GM19372 (cell line): ENCODE measurements around the gene SYT6.

Experiments
- ATAC-seq: cut with Tn5 transposase; IDR thresholded peaks from one replicate; pipeline ENCODE4 v1.9.1; 2021; ENCODE audit warnings: mild to moderate bottlenecking, low read depth, moderate library complexity; ENCODE audit not compliant: unreplicated experiment

SYT6 gene

DNA sequence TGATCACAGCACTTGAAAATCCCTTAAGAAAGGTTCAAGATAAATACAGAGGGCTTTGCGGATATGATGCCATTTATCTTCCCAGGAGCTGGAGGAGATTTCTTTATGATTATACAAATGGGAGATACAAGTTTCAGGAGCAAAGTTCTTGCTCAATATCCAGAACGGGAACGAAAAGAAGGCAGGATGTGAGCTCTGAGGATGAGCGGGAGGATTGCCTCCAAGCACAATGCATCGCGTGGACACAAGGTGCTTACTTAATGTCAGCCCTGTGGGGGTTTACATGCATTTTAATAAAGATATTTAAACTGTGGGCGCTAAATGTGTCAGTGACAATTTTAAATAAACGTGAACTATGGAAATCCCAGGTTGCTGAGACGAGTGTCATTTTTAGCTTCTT is 59.0 kb downstream of the SYT6 start:
- no peak for ATAC-seq

- ATAC-seq, result no peak
Measured at GRCh38 chr1:114094363-114094634, 59.4 kb downstream of the SYT6 start.

GRCh38 chr1:114093624-114094362 is 59.9 kb downstream of the SYT6 start:
- ATAC-seq, result no peak

GRCh38 chr1:114092186-114093062 is 61.2 kb downstream of the SYT6 start:
- no peak for ATAC-seq

DNA sequence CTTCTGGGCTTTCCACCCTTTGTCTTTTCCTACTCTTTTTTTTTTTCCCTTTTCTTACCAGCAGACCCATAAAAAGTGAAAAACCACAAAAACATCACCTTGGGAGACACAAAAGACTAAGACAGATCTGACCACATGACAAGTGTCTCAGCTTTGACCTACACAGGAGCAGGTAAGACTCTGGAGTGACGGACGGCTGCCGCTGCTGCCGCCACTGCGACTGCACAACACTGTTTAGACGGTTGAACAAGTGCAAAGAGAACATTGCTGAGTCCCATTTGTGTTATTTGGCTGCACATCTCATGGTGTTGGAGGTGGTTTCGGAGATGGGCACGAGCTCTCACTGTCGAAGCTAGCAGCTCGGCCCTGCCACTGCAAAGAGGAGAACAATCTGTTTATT is 62.0 kb downstream of the SYT6 start:
- ATAC-seq, result no peak

GRCh38 chr1:114090738-114091505 is 62.7 kb downstream of the SYT6 start:
- ATAC-seq, result no peak

DNA sequence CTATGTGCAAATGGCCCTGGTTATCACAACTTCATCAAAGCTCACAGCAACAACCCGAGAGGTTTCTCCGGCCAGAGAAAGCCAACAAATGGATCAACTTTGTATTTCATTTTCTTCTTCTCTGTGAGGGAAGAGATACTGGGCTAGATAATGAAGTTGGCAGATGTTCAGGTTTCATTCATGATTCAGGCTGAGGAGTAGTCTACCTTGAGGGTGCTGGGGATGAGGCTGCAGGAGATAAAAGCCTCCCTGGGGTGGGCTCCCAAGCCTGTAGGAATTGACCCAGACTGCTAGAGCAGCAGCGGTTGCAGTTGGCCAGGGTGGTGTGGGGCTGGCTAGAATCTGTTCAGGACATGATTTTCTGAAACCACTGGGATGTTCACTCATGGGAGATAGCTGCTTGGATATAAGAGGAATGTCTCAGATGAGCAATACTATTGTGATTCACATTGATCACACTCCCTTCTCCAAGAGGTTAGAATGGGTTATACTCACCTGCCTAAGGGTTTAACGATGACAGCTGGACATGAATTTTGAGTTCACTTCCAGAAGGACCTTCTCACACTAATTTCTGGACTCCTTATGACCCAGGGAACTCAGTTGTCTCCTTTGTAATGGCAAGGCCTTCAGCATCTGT is 64.0 kb downstream of the SYT6 start:
- no peak for ATAC-seq

GRCh38 chr1:114088392-114089299 is 65.0 kb downstream of the SYT6 start:
- no peak for ATAC-seq

DNA sequence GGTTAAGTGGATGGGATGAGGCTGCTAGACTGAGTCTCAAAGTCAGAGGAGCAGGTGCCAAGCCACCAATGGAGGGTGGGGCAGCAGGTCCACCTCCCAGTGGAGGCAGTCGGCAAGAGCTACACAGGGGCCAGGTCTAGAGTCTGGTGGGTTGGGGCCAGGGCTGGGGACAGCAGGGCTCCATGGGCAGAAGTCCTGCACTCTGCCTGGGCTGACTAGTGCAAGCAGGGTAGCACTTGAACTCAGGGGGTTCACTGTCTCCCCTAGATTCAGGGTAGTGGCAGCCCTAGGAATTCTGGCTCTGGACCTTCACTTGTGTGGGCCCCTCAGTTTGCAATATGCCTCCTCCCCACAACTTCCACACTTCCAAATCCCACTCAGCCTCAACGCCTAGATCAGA is 66.2 kb downstream of the SYT6 start:
- ATAC-seq, result no peak

GRCh38 chr1:114086601-114087368 is 66.9 kb downstream of the SYT6 start:
- no peak for ATAC-seq

DNA sequence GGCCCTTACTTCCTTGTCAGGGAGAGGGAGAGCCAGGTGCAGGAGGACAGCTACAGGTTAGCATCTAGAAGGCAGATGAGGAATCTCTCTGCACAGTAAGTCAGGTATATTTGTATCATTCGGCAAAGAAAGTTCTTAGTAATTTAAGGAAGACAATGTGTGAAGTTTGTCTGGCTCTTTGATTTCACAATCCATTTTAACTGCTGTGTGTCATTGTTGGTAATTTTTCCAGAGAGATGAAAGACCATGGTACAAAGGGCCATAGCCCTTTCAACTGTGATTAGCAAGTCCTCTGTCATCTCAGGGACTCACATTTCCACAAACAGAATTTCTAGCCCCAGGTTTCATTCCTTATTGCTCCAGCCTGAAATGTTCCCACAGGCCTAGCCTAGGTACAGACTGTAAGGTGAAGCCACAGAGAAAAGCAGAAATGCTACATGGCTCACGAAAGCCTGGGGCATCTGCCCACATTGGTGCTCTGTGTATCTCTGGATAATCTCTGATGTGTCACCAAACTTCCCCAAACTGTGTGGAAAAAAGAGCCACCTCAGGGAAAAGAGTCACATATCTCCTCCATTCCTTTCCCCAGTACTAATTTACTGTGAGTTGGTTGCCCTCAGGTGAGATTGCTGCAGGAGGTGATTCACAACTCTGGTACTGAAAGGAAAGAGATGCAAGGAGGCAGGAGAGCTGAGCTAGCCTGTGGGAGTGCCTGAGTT is 70.6 kb downstream of the SYT6 start:
- ATAC-seq, result no peak

GRCh38 chr1:114082304-114082630 is 71.4 kb downstream of the SYT6 start:
- ATAC-seq, result no peak

- ATAC-seq, result no peak
Measured at GRCh38 chr1:114081437-114082303, 72.0 kb downstream of the SYT6 start.

DNA sequence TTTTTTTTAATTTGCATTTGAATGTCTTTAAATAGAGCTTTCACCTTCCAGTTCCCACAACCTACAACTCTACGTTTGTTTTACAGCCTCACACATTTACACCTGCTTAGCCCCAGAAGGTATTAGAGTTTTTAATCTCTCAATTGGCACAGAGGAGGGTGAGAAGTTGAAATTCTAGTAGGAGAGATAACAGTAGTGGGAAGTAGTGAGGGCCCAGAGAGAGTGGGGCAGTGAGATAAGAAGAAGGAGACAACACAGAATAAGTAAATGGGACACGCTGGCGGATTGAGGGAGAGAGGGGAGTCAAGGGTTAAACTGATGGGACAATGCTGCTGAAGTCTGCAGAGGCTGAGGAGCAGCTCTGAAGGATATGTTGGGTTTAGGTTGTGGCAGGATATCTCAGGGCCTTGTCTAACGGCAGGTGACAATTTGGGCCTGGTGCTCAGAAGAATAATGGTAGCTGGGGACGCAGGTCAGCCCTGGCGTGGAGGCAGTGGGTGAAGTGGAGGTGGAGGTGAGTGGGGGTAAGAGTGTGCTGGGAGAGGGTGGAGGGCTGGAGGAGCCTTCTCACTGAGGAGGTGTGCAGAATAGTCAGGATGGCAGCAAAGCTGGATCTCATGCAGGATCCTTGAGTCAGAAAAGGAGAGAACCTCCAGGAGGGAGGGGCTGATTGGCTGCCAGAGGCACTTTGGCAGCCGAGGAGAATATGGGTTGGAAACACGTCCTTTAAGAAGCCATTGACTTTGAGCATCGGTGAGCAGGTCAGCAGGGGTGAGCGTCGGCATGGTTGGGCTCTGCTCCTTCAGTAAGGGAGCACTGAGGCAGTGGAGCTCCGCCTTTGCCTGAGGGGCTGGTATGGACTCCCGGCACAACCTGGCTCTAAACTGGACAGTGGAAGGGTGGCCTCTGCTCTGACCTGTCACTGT is 72.9 kb downstream of the SYT6 start:
- ATAC-seq, result no peak

DNA sequence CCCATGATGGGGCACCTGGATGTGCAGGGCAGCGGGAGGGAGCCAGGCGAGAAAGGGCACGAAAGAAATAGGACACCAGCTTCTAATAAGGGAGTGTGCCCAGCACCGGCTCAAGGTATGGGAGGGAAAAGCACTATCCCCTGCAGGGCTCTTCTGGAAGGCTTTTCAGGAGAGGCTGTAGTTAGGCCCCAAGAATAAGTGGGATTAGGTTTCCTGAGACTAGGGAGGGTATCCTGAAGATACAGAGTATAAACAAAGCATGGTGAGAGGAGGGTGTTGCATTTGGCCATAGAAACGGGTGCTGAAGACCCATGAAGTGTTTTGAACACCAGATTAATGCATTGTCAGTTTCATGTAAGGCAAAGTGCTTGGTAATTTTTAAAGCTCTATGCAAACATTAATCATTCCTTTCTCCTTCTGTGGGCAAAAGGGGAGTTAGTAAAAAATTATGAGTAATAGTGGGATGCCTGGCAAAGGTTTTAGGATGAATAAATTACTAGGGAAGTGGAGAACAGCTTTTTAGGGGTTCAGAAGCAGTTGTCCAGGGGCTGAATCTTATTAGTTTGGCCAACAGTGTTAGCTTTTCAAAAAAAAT is 74.0 kb downstream of the SYT6 start:
- no peak for ATAC-seq

DNA sequence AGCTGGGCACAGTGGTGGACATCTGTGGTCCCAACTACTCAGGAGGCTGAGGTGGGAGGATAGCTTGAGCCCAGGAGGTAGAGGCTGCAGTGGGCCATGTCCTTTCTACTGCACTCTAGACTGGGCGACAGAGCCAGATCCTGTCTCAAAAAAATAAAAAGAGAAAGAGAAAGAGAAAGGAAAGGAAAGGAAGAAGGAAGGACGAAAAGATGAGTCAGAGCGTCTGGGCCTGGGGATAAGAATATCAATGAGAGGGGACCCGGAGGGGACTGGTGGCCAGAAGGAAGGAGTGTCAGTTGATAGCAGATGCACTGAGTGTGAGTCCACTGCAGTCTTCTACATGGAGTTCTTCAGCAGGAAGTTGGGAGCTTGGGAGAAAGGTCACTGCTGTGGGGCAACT is 75.6 kb downstream of the SYT6 start:
- ATAC-seq, result no peak
